HFFc6 (cell line): ENCODE results near the gene TBC1D22B. TPM values are rescaled to one million over a fixed set of nuclear protein-coding genes. Genes with fewer than 3 reads are reported as not detected.

Experiments
- DNase-seq: peaks from one replicate; pipeline ENCODE4 v3.0.0-alpha.2; 2018
- H3K27ac Mint-ChIP-seq: 2 replicates; pipeline ENCODE4 v1.8.0; 2020; ENCODE audit warnings: mild to moderate bottlenecking, mixed read lengths
- H3K27me3 Mint-ChIP-seq: 2 replicates; pipeline ENCODE4 v1.8.0; 2021; ENCODE audit warnings: mild to moderate bottlenecking, moderate library complexity, mixed read lengths; ENCODE audit not compliant: insufficient read depth
- H3K36me3 Mint-ChIP-seq: 2 replicates; pipeline ENCODE4 v1.8.0; 2021; ENCODE audit warnings: low read depth, mixed read lengths
- H3K4me1 Mint-ChIP-seq: 2 replicates; pipeline ENCODE4 v1.8.0; 2020; ENCODE audit warnings: low read depth, mixed read lengths
- H3K4me3 Mint-ChIP-seq: 2 replicates; pipeline ENCODE4 v1.8.0; 2020; ENCODE audit warnings: mild to moderate bottlenecking, moderate library complexity, mixed read lengths
- H3K9me3 Mint-ChIP-seq: 2 replicates; pipeline ENCODE4 v1.8.0; 2020; ENCODE audit warnings: mild to moderate bottlenecking, mixed read lengths
- total RNA-seq, 6 experiments: library from RNA; stranded (reverse); fragmentation: NEBNext Ultra II Directional; extraction: Animal tissue kit (Norgen Biotek cat#: 25700); gene quantifications; 2 replicates in 1 of 6; 3 replicates in 5 of 6; pipeline ENCODE4 v1.2.3, GENCODE V29; 2021
- TF ChIP-seq, protein P1 (sequence below): fragments of 200-600 bp; sonication (generic); IDR thresholded peaks from 2 replicates; pipeline ENCODE4 v1.5.0; 2021; ENCODE audit warnings: antibody characterized with exemption, mild to moderate bottlenecking

TBC1D22B gene
- total RNA-seq, 6 experiments from 2014 or later: 9.0 to 9.6 (median 9.2) TPM

DNA sequence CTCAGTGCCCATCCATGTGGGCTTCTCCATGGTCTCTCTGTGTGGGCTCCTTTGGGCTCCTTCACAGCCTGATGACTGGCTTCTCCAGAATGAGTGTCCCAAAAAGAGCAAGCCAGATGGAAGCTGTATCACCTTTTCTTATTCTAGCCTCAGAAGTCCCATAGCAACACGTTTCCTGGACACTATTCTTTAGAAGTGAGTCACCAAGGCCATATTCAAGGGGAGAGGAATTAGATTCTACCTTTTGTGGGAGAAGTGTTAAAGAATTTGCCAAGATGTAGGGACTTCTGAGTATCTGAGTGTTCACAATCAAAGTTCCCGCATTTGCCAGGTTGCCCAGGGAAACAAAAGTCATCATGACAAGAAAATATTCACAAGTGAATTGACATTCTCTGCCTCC, 20.7 kb upstream of the TBC1D22B start:
- DNase-seq: peak; percentile 3
- H3K27me3 Mint-ChIP-seq: no peaks in the 10 kb centered on the region; the same call in 1 of the 2 replicates
- peak overlapping the region; percentile 73 for H3K27ac Mint-ChIP-seq
- H3K9me3 Mint-ChIP-seq: no peaks in the 10 kb centered on the region
- H3K4me3 Mint-ChIP-seq: no peak overlapping the region
- H3K4me1 Mint-ChIP-seq: peaks cover 45% of the 10 kb centered on the region
- peaks cover 3% of the 10 kb centered on the region; the same call in 1 of the 2 replicates for H3K36me3 Mint-ChIP-seq
- TF ChIP-seq, protein P1, sequence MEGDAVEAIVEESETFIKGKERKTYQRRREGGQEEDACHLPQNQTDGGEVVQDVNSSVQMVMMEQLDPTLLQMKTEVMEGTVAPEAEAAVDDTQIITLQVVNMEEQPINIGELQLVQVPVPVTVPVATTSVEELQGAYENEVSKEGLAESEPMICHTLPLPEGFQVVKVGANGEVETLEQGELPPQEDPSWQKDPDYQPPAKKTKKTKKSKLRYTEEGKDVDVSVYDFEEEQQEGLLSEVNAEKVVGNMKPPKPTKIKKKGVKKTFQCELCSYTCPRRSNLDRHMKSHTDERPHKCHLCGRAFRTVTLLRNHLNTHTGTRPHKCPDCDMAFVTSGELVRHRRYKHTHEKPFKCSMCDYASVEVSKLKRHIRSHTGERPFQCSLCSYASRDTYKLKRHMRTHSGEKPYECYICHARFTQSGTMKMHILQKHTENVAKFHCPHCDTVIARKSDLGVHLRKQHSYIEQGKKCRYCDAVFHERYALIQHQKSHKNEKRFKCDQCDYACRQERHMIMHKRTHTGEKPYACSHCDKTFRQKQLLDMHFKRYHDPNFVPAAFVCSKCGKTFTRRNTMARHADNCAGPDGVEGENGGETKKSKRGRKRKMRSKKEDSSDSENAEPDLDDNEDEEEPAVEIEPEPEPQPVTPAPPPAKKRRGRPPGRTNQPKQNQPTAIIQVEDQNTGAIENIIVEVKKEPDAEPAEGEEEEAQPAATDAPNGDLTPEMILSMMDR: no peak

DNA sequence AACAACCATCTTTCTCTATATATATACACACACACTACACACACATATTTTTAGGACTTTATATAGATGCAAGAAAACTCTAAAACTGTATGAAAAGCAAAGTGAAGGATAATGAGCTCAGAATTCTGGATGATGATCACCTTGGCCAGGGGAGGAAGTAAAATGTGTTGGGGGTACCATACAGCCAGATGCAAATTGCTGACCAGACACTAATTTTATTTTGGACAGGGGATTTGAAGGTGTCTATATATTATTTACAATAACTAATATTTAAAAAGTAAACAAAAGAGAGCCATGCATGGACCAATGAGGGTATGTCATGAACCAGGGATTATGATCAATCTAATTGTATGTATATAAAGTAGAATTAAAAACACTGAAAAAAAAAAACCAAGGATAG, 19.8 kb upstream of the TBC1D22B start:
- Mint-ChIP-seq H3K27ac (no peak overlapping the region), H3K36me3 (peaks cover 4% of the 10 kb centered on the region; the same call in 1 of the 2 replicates)
- no peak for DNase-seq

DNA sequence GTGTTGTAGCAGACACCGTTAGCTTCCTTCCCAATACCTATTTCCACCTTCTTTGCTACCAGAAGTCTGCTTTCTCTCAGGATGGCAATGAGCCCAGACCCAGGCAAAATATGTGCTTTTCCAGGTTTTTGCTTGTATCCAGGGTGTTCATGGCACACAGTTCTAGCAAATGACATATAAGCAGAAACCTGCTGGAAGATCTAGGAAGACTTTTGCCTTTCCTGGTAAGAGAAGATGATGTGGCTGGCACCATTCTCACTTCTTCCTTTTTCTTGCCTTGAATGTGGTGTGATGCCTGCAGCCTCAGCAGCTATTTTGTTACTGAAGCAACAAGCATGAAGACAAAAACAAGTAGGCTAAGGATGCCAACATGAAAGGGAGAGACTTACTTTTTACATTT, 19.2 kb upstream of the TBC1D22B start:
- peaks cover 8% of the 10 kb centered on the region; the same call in 1 of the 2 replicates for H3K36me3 Mint-ChIP-seq
- no peak for DNase-seq
- no peak overlapping the region for H3K4me3 Mint-ChIP-seq
- TF ChIP-seq, protein P1: no peak
- peak overlapping the region; percentile 42; the same call in 1 of the 2 replicates for H3K27ac Mint-ChIP-seq
- peaks cover 2% of the 10 kb centered on the region; the same call in 1 of the 2 replicates for H3K27me3 Mint-ChIP-seq
- 0 out of 2 replicates have a peak, but pooled peaks cover 3% of the 10 kb centered on the region for H3K9me3 Mint-ChIP-seq
- peaks cover 60% of the 10 kb centered on the region for H3K4me1 Mint-ChIP-seq

More for the DNA sequence above, 19.8 kb upstream of the TBC1D22B start:
- Mint-ChIP-seq H3K4me1 (peaks cover 54% of the 10 kb centered on the region), H3K4me3 (no peak overlapping the region), H3K27me3 (peaks cover under 1% of the 10 kb centered on the region; the same call in 1 of the 2 replicates), H3K9me3 (0 out of 2 replicates have a peak, but pooled peaks cover under 1% of the 10 kb centered on the region)
- TF ChIP-seq, protein P1: no peak

- peak overlapping the region; percentile 98 for H3K27ac Mint-ChIP-seq
- H3K36me3 Mint-ChIP-seq: peaks cover 13% of the 10 kb centered on the region
- H3K9me3 Mint-ChIP-seq: peaks cover 8% of the 10 kb centered on the region
- peaks cover 2% of the 10 kb centered on the region; the same call in 1 of the 2 replicates for H3K27me3 Mint-ChIP-seq
- peak overlapping the region; percentile 64; the same call in 1 of the 2 replicates for H3K4me3 Mint-ChIP-seq
- TF ChIP-seq, protein P1: no peak
- peaks cover 71% of the 10 kb centered on the region for H3K4me1 Mint-ChIP-seq
- DNase-seq: peak; percentile 26
Observed at GRCh38 chr6:37239526-37239925, 18.0 kb upstream of the TBC1D22B start.

DNA sequence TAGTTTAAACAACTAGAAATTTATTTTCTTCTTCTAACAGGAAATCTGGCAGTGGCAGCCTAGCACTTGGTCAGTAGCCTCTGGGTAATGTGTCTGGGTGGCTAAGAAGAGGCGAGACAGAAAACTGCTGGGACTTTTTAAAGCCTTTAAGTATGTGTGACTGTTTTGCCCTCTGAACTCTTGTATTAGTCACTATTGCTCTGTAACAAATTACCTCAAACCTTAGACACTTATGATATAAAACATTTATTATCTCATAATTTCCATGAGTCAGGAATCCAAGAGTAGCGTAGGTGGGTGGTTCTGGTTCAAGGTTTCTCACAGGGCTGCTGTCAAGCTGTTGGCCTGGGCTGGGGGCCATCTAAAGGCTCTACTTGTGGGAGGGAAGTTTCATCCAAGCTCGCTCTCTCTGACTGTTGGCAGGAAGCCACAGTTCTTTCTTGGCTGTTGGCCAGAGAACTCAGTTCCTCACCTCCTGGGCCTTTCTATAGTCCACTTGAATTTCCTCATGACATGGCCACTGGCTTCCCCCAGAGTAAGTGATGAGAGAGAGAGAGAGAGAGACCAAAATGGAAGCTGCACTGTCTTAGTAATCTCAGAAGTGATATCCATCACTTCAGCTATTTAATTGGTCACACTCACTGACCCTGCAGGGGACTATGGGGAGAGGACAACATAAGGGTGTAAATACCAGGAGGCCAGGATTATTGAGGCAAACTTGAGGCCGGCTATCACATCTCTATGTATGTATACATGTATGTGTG, 17.4 kb upstream of the TBC1D22B start:
- peaks cover 18% of the 10 kb centered on the region for H3K36me3 Mint-ChIP-seq
- H3K4me3 Mint-ChIP-seq: peak overlapping the region; percentile 64
- TF ChIP-seq, protein P1: no peak
- H3K27me3 Mint-ChIP-seq: peaks cover 5% of the 10 kb centered on the region
- DNase-seq: peak; percentile 96
- peaks cover 8% of the 10 kb centered on the region for H3K9me3 Mint-ChIP-seq
- peak overlapping the region; percentile 98 for H3K27ac Mint-ChIP-seq
- peaks cover 77% of the 10 kb centered on the region for H3K4me1 Mint-ChIP-seq
